BLaER1 (cell line): Measurements from ENCODE around the gene TMEM131.

Experiments
- H3K27ac ChIP-seq: shearing (Covaris generic); formaldehyde crosslinking; 2 replicates; pipeline ENCODE4 v1.8.1; 2022
- H3K27me3 ChIP-seq: shearing (Covaris generic); formaldehyde crosslinking; 2 replicates; pipeline ENCODE4 v1.8.1; 2022
- H3K36me3 ChIP-seq: shearing (Covaris generic); formaldehyde crosslinking; 2 replicates; pipeline ENCODE4 v1.8.1; 2022
- H3K4me1 ChIP-seq: shearing (Covaris generic); formaldehyde crosslinking; 2 replicates; pipeline ENCODE4 v1.8.1; 2022
- H3K4me2 ChIP-seq: shearing (Covaris generic); formaldehyde crosslinking; 2 replicates; pipeline ENCODE4 v1.8.1; 2022
- H3K4me3 ChIP-seq: shearing (Covaris generic); formaldehyde crosslinking; 2 replicates; pipeline ENCODE4 v1.8.1; 2022
- H3K9ac ChIP-seq: shearing (Covaris generic); formaldehyde crosslinking; 2 replicates; pipeline ENCODE4 v1.8.1; 2022
- H3K9me3 ChIP-seq: shearing (Covaris generic); formaldehyde crosslinking; 2 replicates; pipeline ENCODE4 v1.8.1; 2022
- H4K20me1 ChIP-seq: shearing (Covaris generic); formaldehyde crosslinking; 2 replicates; pipeline ENCODE4 v1.8.1; 2022
- Cebpa-rat ChIP-seq: shearing (Covaris generic); IDR thresholded peaks from 2 replicates; pipeline ENCODE4 v1.8.1; 2022

The TMEM131 gene

GRCh38 chr2:97945791-97946190 is 50.0 kb downstream of the TMEM131 start:
- H3K27ac ChIP-seq, result no peak overlapping the region

GRCh38 chr2:97936881-97937280 is 58.9 kb downstream of the TMEM131 start:
- Histone ChIP-seq H3K4me2 (peak overlapping the region; percentile 66), H3K9ac (no peak overlapping the region), H4K20me1 (peaks cover 35% of the 10 kb centered on the region), H3K4me3 (no peak overlapping the region), H3K9me3 (peaks cover 19% of the 10 kb centered on the region), H3K27ac (peak overlapping the region; percentile 42; the same call in 1 of the 2 replicates), H3K27me3 (no peaks in the 10 kb centered on the region), H3K4me1 (peaks cover 38% of the 10 kb centered on the region), H3K36me3 (no peaks in the 10 kb centered on the region)
- no peak for TF ChIP-seq Cebpa-rat

More at GRCh38 chr2:97945791-97946190, 50.0 kb downstream of the TMEM131 start:
- Histone ChIP-seq H3K9ac (no peak overlapping the region), H3K27me3 (no peaks in the 10 kb centered on the region), H3K9me3 (peaks cover 31% of the 10 kb centered on the region), H3K4me3 (no peak overlapping the region), H3K4me1 (no peaks in the 10 kb centered on the region), H4K20me1 (peaks cover 63% of the 10 kb centered on the region; the same call in 1 of the 2 replicates), H3K4me2 (no peak overlapping the region), H3K36me3 (peaks cover 3% of the 10 kb centered on the region; the same call in 1 of the 2 replicates)
- no peak for TF ChIP-seq Cebpa-rat

GRCh38 chr2:97936199-97936598 is 59.5 kb downstream of the TMEM131 start:
- Histone ChIP-seq H3K27ac (0 out of 2 replicates have a peak overlapping the region, but pooled peaks have one; percentile 10), H3K9me3 (peaks cover 13% of the 10 kb centered on the region), H3K4me3 (no peak overlapping the region), H3K4me2 (peak overlapping the region; percentile 66), H3K36me3 (no peaks in the 10 kb centered on the region), H4K20me1 (peaks cover 35% of the 10 kb centered on the region), H3K9ac (peak overlapping the region; percentile 9; the same call in 1 of the 2 replicates), H3K4me1 (peaks cover 45% of the 10 kb centered on the region), H3K27me3 (no peaks in the 10 kb centered on the region)
- TF ChIP-seq Cebpa-rat, result no peak

- TF ChIP-seq Cebpa-rat, result no peak
- H3K4me1 ChIP-seq, result peaks cover 49% of the 10 kb centered on the region
- peaks cover 12% of the 10 kb centered on the region for H3K9me3 ChIP-seq
- 0 out of 2 replicates have a peak overlapping the region, but pooled peaks have one; percentile 10 for H3K27ac ChIP-seq
- H3K36me3 ChIP-seq, result no peaks in the 10 kb centered on the region
- 0 out of 2 replicates have a peak overlapping the region, but pooled peaks have one; percentile 9 for H3K9ac ChIP-seq
- peaks cover 35% of the 10 kb centered on the region for H4K20me1 ChIP-seq
- H3K4me3 ChIP-seq, result no peak overlapping the region
- no peaks in the 10 kb centered on the region for H3K27me3 ChIP-seq
- peak overlapping the region; percentile 66 for H3K4me2 ChIP-seq
Observed at GRCh38 chr2:97935719-97936161, 60.0 kb downstream of the TMEM131 start.

GRCh38 chr2:97932975-97933662 is 62.6 kb downstream of the TMEM131 start:
- H4K20me1 ChIP-seq, result peaks cover 35% of the 10 kb centered on the region
- H3K27me3 ChIP-seq, result no peaks in the 10 kb centered on the region

GRCh38 chr2:97931858-97932225 is 63.9 kb downstream of the TMEM131 start:
- Histone ChIP-seq H3K4me2 (peak overlapping the region; percentile 75), H3K9ac (no peak overlapping the region; the same call in 1 of the 2 replicates), H4K20me1 (peaks cover 32% of the 10 kb centered on the region), H3K36me3 (no peaks in the 10 kb centered on the region), H3K27me3 (no peaks in the 10 kb centered on the region), H3K4me1 (peaks cover 57% of the 10 kb centered on the region), H3K9me3 (no peaks in the 10 kb centered on the region), H3K4me3 (no peak overlapping the region), H3K27ac (peak overlapping the region; percentile 68)
- TF ChIP-seq Cebpa-rat, result no peak

More at GRCh38 chr2:97932975-97933662, 62.6 kb downstream of the TMEM131 start:
- Histone ChIP-seq H3K9me3 (no peaks in the 10 kb centered on the region), H3K27ac (no peak overlapping the region), H3K4me3 (no peak overlapping the region), H3K4me2 (no peak overlapping the region), H3K36me3 (no peaks in the 10 kb centered on the region), H3K9ac (no peak overlapping the region), H3K4me1 (peaks cover 66% of the 10 kb centered on the region)
- TF ChIP-seq Cebpa-rat, result no peak

GRCh38 chr2:97931118-97931857 is 64.5 kb downstream of the TMEM131 start:
- Histone ChIP-seq H3K4me2 (peak overlapping the region; percentile 75), H3K4me3 (peak overlapping the region; percentile 21; the same call in 1 of the 2 replicates), H3K36me3 (0 out of 2 replicates have a peak, but pooled peaks cover 4% of the 10 kb centered on the region), H4K20me1 (peaks cover 28% of the 10 kb centered on the region), H3K9ac (peak overlapping the region; percentile 65), H3K4me1 (peaks cover 51% of the 10 kb centered on the region), H3K27ac (peak overlapping the region; percentile 68), H3K27me3 (no peaks in the 10 kb centered on the region), H3K9me3 (no peaks in the 10 kb centered on the region)
- no peak for TF ChIP-seq Cebpa-rat

GRCh38 chr2:97928591-97928990 is 67.2 kb downstream of the TMEM131 start:
- TF ChIP-seq Cebpa-rat, result no peak
- no peak overlapping the region for H3K4me3 ChIP-seq
- H3K9me3 ChIP-seq, result peaks cover 7% of the 10 kb centered on the region; the same call in 1 of the 2 replicates
- no peak overlapping the region for H3K4me2 ChIP-seq
- peaks cover 36% of the 10 kb centered on the region for H3K4me1 ChIP-seq
- H4K20me1 ChIP-seq, result 0 out of 2 replicates have a peak, but pooled peaks cover under 1% of the 10 kb centered on the region
- H3K27ac ChIP-seq, result no peak overlapping the region
- H3K27me3 ChIP-seq, result no peaks in the 10 kb centered on the region
- H3K36me3 ChIP-seq, result peaks cover 28% of the 10 kb centered on the region
- H3K9ac ChIP-seq, result no peak overlapping the region

- H3K9ac ChIP-seq, result no peak overlapping the region
- peaks cover 9% of the 10 kb centered on the region; the same call in 1 of the 2 replicates for H3K9me3 ChIP-seq
- H3K4me2 ChIP-seq, result no peak overlapping the region
- no peak overlapping the region for H3K27ac ChIP-seq
- peaks cover 29% of the 10 kb centered on the region for H3K4me1 ChIP-seq
- no peak for TF ChIP-seq Cebpa-rat
- H3K36me3 ChIP-seq, result peaks cover 42% of the 10 kb centered on the region
- no peak overlapping the region for H3K4me3 ChIP-seq
- 0 out of 2 replicates have a peak, but pooled peaks cover 4% of the 10 kb centered on the region for H4K20me1 ChIP-seq
- H3K27me3 ChIP-seq, result no peaks in the 10 kb centered on the region
Observed at GRCh38 chr2:97926946-97927345, 68.8 kb downstream of the TMEM131 start.
